ENCODE results near the gene BAIAP3.

GRCh38 chr16:1299868-1300203, 33.6 kb upstream of the BAIAP3 start:
- TF ChIP-seq ZNF274 (IDR thresholded peaks at IDR 0.05; ENCODE audit: low read depth, low read length) (no peak), SUZ12 (IDR thresholded peaks at IDR 0.05; ENCODE audit: extremely low read depth, insufficient read depth, insufficient read length) (no peak)
